Stimulated activated CD4-positive, alpha-beta T cell treated with anti-CD3 and anti-CD28 coated beads, TNF-alpha, amount 100 ng/mL, for 24 hours (primary cell): ENCODE data around the gene MAP7D1.
A peak's percentile ranks its signal among the peaks of the same experiment; 100 is the strongest.

Experiments
- DNase-seq, 3 experiments: peaks; one replicate each; pipeline ENCODE4 v3.0.0-alpha.2; 2020; ENCODE audit warnings: low read depth in 3 of 3

Gene MAP7D1

DNA sequence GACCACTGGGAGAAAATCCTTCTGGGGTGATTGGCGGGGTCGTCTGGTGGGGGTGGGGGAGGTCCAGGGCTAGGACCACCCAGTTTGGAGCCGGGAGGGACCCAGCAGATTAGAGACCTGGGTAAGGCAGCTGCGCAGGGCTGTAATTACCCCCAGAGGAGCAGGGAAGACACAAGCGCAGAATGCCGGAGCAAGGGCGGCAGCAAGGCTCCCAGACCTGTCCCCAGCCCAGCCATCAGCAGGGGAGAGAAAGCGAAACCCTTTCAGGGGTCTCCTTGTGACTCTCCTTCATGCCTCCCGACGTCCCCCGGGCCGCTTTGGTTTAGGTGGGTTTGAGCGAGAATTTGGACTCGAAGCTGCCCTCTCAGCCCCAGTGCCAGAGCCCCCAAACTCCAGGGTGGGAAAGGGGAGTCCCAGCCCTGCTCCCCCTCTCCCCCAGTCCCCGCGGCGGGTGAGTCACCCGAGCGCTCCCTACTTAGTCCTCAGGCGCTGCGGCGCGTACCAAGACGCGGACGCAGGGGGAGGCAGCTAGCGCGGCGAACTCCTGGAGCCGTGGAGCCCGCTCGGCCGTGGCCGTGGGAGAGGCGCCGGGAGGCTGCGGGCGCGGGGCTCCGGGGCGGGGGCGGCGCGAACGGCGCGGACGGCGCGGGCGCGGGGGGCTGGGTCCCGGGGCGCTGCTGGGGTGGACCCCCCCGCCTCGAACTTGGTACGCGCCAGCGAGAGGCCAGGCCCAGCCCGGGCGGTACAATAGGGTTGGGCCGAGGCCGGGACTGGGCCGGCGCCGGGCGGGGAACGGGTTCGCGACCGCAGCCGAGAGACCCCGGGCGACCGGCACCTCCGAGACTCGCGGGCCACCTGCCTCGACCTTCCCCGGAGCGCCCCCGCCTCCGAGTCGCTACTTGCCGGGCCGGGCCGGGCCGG is at the start of gene MAP7D1:
Gene MAP7D1, plus strand, starts transcription at position 753 of the 921 bp plus-strand sequence. CDS start 258 bp downstream, outside the sequence.
- DNase-seq = peak; percentile 66 to 84 (median 66)

DNA sequence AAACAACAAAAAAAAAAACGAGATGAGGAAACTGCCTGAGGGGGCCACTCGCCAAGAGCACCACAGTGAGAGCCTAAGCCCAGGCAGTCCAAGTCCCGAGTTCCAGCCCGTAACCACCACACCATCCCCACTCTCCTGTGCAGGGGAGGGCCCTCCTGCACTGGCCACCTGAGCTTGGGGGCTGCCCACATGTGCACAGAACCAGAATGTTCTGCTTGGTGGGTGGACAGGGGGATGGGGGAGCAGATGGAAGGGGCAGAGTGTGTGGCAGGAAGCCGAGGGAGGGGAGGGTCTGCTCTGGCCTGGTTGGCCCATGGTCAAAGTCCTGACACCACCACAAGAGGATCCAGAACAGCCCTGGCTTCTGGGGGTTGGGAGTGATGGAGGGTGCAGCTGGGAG is 49.7 kb upstream of the MAP7D1 start:
- DNase-seq = no peak

DNA sequence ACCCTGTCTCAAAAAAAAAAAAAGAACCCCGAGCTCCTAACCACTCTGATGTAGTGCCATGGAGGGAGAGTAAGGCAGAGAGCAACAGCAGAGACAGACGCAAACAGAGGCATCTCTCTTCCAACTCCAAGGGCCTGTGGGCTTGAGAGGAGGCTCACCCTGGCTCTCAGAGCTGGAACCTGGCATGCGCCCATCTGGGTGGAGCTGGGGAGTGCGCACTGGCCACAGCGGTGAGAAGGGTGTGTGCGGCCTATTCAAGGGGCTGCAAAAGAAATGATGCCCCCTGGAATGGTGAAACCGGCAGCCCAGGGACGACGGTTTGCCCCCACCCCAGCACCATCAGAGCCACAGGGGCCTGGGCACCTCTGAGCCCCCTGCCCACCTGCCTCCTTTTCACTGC is 48.6 kb upstream of the MAP7D1 start:
- DNase-seq = no peak

DNA sequence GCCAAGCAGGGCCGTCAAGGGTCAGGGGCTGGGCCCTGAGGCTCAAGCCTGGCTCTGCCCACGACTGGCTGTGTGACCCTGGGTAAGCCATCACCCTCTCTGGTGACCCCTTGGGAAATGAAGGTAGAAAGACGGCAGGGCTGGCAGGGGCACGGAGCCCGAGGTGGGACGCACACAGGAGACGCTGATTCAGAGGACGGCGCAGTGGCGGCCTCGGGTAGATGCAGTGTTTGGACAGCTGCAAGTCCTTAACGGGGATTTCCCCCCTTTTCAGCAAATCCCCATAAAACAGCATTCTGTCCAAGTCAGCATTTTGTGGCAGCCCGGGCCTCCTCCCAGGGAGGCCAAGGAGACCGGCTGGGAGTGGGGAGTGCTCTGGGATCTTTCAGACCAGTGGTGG is 47.6 kb upstream of the MAP7D1 start:
- no peak for DNase-seq

DNA sequence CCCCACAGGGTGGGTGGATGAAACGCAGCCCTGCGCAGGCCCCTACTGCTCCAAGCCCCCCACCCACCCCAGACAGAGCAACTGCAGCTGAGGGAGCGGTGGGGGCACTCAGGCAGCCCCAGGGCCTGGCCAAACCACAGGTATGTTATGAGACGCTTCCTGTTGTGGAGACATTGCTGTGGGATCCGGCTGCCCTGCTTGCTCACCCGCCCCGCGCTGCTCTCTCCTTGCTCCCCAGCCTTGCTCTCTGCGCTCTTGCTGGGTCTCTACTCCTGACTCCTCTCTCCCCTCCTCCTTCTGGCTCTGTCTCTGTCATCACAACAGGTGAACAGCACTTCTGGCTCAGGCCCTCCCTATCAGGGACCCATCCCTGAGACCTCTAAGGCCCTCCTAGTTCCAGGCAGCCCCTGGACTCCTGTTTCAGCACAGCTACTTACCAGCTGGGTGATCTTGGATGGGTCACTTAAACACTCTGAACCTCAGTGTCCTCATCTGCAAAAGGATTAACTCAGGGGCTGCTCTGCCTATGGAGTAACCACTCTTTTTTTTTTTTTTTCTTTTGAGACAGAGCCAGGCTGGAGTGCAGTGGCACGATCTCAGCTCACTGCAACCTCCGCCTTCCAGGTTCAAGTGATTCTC is 46.8 kb upstream of the MAP7D1 start:
- no peak for DNase-seq

DNA sequence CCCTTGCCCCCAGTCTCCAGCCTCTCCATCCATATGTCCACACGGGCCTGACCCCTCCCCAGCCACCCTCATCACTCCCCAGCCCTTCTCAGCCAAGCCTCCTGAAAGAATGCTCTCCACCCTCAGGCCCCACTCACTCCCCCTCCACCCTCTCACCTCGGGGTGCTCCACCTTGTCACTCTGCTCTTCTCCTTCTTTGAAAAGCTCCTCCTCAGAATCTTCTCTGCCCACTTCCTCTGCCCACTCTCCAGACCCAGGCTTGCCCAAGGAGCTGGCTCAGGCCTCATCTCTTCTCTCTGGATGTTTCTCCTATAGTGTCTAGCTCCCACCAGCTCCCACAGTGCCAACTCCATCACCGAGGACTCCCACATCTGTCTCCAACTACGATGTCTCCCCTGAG is 44.8 kb upstream of the MAP7D1 start:
- DNase-seq = no peak

DNA sequence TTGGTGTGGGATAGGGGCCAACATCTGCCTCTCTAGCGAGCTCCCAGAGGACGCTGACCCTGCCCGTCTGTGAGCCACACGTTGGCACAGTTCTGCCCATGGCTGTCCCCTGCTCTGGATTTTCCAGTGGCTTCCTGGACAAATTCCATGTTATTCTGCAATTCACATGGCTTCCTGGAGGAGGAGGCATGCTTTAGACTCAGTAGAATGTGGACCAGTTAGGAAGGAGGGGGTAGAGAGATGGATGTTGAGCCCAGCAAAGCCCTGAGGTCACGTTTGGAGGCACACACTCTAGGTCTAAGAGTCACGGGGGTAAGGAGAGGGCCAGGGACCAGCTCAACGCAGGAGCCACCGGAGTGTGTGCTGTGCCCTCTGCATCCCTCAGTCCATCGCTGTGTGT is 43.1 kb upstream of the MAP7D1 start:
- DNase-seq = no peak

DNA sequence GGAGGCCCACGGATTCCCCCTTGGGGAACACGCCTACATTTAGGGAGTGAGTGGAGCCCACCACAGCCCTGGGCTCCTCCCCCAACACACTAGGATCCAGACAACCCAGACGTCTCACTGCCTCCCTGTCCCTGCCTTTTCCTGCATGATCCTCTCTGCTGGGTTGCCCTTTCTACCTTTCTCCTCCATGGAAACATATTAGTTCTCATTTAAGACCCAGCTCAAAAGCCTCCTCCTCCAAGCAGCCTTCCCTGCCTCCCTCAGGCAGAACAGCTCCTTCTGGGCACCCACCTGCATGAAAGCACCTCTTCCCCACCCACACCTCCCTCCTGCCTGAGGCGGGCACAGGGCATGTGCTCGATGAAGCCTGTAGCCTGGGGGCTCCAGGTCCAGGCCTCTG is 41.6 kb upstream of the MAP7D1 start:
- DNase-seq = no peak

DNA sequence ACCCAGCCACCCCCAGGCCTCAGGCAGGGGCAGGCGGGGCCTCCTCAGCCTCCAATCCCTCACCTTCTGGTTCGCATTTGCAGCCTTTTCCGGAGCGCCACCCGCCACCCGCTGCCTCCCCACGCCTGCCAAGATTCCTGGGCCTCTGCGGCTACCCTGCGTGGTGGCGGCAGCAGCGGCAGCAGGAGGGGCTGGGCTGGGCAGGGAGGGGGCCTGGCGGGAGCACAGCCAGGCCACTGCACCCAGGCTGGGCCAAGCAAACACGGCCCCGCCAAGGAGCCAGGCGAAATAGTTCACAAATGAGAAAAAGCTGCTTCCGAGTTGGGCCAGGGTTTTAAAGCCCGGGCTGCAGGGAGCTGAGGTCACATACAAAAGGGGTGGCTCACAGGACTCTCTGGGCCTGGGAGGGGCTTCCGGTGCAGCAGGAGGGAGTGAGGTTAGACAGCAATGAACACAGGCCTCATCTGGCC is 40.7 kb upstream of the MAP7D1 start:
- DNase-seq = no peak

DNA sequence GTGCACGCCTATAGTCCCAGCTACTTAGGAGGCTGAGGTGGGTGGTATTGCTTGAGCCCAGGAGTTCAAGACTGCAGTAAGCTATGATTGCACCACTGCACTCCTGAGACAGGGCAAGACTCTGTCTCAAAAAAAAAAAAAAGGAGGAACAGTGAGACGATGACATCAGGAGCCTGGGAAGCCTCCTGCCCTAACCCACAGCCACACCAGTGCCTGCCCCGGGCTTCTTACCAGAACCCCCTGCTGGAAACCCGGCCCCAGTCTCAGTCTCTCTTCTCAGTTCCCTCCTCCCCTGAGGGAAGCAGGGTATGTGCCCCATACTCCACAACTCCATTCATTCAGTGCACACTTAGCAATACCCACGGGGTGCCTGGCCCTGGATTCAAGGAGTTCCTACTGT is 40.0 kb upstream of the MAP7D1 start:
- DNase-seq = no peak

DNA sequence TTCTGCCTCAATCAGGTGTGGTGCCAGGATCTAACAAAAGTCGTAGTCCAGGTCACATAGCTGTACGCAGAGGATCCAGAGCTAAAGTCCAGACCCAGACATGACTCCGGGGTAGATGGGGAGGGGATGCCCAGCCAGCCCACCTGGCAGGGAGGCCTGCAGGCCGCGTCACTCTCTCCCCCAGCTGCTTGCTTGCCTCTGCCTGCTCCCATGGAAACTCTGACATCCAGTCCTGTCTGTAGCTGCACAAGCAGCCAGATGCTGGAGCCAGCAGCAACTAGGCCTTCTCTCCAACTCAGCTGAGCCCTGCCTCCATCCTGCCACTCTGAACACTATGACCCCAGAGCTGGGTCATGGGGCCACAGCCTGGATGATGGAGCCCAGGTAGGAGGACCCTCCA is 39.1 kb upstream of the MAP7D1 start:
- DNase-seq = no peak

DNA sequence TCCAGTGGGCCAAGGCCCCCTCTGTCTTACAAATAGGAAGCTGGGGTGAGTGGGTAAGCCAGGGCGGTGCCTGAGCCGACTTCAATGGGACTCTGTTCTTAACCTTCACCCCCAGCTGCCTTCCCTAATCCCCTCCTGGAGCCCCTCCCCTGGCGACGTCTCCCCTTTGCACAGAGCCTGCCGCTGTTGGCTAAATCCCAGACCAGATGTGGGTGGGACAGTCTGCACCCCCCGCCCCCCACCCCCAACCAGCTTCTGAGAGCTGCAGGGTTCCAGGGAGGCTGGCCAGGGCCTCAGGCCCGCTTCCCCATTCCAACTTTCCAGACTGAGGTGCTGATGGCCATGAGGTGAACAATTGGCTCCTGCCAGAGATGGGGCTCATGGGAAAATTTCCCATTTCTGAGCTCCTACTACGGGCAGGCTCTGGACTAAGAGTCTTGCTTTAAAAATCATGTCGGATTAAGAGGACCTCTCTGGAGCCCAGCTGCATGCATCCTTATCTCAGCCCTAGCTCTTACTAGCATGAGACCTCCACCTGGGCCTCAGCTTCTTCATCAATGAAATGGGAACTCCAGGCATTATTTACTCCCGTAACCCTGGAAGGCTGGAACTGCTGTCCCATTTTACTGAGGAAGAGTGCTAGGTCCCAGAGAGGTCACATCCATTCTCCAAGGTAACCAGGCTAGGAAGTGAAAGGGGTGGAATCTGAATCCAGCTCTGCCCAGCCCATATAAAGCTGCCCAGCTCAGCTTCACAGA is 37.3 kb upstream of the MAP7D1 start:
- DNase-seq = no peak

DNA sequence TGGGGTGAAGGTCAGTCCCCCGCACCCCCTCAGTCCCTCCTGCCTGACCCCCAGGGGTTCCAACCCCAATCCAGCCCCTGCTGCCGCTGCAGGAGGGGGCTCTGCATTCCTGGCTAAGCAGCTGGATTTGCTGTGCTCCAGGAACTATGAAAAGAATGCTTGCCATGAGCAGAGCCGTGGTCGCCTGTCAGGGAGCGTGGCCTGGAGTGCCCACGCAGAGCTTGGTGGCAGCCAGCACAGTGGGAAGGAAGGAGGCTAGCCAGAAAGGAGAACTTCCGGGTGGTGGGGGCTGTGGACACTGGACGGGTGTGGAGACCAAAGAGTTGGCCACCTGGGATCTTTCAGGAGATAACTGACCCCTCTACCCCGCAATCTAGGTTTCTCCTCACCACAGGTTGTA is 36.5 kb upstream of the MAP7D1 start:
- no peak for DNase-seq

DNA sequence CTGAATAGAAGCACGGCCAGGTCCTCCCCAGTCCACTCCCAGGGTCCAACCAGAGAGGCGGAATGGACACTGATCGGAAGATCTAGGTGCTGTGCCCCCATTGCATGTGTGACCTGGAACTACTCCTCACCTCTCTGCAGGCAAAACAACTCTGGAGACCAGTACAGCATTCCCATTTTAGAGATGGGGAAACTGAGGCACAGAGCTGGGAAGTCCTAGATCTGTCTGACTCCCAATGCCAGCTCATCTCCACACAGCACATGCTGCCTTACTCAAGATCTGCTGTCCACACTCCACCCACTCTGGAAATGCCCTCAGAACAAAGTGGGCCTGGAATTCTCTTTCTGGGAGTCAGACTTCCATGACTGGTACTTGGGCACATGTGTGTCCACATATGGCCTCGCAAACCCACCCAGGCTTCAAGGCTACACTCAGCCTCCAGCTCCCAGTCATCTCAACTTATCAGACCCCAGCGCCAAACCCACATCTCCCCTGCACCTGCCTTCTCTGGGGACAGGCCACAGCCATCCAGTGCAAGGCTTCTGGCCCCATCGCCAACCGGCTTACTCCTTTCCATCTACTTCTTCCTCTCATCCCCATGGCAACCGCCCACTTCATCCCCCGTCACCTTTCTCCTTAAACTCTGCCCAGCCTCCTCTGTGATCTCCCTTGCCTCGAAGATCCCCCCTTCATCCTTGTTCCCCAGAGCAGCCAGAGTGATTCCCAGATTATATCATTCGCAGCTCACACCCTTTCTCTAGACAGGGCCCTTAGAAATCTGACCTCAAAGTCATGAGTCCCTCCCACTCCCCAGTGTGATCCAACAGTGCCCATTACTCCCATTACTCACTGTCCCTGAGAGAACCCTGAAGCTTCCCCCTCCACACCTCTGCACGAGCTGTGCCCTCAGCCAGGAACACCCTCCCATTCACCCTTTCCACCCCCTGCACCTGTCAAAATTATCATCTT is 33.6 kb upstream of the MAP7D1 start:
- DNase-seq = no peak

DNA sequence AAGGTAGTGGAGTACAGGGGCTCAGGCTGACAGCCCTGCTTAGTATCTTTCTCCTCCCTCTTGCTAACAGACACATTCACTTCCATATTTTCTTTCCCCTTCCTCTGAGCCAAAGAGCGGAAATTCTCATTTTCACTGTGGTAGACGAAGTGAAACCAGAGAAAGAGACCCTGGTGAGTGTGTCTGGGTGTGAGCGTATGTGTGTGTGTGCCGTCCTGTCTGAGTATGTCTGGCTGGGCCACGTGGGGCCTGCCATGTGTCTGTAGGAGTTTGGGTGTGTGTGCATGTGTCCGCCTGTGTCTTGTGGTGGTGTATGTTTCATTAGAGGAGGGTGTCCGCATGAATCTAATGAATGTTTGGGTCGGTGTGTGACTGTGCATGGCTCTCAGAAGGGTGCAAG is 32.6 kb upstream of the MAP7D1 start:
- DNase-seq = no peak

DNA sequence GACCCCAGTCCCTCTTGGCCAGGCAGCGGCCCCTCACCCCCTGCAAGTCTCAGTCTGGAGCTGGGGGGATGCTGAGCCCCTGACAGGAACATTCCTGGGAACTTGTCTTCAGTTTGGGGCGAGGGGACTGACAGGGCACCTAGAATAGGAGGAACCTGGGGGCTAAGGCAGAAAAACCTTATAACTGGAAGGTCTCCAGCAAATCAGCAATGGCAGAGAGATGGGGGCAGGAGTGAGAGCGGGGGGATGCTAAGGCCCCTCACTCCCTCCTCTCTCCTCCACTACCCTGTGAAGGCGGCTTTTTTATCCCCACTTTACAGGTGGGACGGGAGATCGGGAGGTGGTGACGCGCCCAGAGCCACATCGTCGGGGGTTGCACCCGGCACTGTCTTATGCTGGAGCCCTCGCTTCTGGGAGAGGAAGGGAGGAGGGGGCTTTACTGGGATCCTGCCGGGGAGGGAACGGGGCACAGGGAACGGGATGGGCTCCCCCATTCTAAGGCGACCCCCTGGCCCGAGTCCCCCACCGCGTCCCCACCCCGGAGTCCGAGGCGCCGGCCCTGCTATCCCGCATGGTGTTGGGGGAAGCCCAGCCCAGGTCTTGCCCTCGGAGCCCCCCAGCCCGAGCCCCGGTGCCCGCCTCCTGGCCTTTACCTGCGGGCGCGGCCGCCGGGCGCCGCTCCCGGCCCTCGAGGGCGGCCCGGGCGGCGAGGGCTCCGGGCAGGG is 31.4 kb upstream of the MAP7D1 start:
- DNase-seq = no peak

DNA sequence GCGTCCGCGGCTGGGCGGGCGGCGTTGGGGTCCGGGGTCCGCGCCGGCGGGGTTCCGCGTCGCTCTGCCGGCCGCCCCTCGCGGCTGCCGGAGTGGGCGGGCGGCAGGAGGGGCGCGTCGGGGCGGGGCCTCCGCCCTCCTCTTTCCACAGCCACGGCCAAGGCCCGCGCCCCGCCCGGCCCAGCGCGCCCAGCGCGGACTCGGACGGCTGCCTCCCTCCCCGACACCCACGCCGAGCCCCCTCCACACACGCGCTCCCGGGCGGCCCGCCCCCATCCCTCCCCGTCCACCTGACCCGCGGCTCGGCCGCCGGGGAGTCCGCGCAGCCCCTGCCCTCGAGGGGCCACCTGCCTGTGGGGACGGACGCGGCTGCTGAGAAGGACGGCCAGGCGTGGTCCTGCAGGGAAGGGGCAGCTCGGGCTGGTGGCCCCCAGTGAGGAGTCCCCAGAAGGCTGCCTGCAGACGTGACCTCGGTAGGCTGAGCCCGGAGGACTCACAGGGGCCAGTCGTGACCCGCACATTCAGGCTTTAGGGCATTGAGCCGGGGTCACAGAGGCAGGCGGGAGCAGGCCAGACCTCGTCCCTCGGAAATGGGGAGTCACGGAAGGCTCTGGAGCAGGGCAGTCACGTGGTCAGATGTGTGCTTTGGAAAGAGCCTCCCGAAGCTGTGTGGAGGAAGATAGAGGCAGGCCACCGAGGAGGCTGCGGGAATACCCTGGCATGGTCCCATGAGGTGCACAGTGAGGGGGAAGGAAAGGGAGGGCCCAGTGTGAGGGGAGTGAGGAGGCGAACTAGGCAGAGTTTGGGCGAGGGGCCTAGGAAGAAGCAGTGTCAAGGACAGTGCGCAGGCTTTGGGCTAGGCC is 30.6 kb upstream of the MAP7D1 start, which contains the start of gene COL8A2:
Gene COL8A2, minus strand, starts transcription at position 94 of the 863 bp plus-strand sequence. CDS start 24,980 bp downstream, outside the sequence.
- DNase-seq = no peak

DNA sequence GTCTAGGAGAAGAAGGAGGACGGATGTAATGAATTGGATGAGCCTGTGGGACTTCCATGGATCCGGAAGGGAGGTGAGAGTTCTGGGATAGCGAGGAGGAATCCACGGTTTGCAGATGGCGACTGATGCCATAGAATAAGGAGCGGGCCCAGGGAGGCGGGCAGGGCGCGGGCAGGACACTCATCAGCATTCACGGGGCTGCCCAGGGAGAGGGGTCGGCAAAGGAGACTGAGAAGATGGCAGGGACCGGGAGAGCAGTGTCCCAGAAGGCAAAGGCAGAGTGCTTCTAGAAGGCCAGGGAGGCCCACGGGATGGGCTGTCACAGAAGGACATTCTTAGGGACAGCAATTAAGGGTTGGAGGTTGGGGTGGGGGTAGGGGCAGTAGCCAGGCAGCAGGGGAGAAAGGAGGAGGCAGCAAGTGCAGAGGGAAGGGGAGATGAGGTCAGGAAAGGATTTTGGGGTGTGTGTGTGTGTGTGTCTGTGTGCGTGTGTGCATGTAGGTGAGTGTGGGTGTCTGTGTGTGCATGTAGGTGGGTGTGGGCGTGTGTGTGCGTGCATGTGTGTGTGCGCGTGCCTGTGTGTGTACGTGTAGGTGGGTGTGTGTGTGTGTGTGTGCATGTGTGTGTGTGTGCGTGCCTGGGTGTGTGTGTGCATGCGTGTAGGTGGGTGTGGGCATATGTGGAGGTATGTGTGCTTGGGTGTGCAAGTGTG is 29.8 kb upstream of the MAP7D1 start:
- DNase-seq = no peak
